ENCODE measurements around the gene NCK2.

GRCh38 chr2:105809723-105810122 lies 65.0 kb downstream of the NCK2 start:
- TF ChIP-seq POLR2A (IDR thresholded peaks at IDR 0.05) (no peak), POLR2AphosphoS5 (IDR thresholded peaks at IDR 0.05) (no peak)

All from sigmoid colon (tissue), 4 donors.